ENCODE data around the gene FAM219B. TPM values are rescaled to one million over a fixed set of nuclear protein-coding genes. Genes with fewer than 3 reads are reported as not detected.

Gene FAM219B
- total and polyA plus RNA-seq, 2 of the 8 experiments (the other 6 are each of a cell fraction or from before 2014, with no cell fraction given) = 57.1 to 66.6 TPM

DNA sequence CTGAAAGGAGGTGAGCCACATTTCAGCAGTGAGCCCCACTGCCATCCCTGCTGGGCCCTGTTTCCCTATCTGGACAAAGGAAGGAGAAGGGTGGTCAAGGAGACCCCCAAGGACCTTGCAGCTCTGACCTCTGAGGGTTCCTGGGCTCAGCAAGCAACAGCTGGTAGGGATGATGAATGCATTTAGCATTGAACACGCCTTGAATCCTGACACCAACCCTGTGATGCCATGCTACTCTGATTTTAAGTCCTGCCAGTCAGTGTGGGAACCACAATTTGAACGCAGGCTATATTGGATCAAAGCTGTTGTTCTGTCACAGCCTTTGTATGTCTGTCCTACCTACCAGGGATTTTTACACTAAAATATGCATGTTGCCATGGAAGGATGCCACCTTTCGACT lies 10.3 kb downstream of the FAM219B start:
- H3K4me1 ChIP-seq (replicated peaks in 1 of 4; ENCODE audit: control insufficient read depth in 3 of 4, insufficient read depth in 4 of 4, low read length in 3 of 4) = no peaks in the 10 kb centered on the region
- no peaks in the 10 kb centered on the region for H3K79me2 ChIP-seq (ENCODE audit: control insufficient read depth in 1 of 2, insufficient read depth in 2 of 2, low read length in 2 of 2)
- no peak overlapping the region for H3K56ac ChIP-seq (replicated peaks; ENCODE audit: insufficient read length, low read depth, low read length)
- no peaks in the 10 kb centered on the region for H3K79me1 ChIP-seq (ENCODE audit: low read depth, low read length)
- H3K27ac ChIP-seq (ENCODE audit: low read depth, low read length) = no peak overlapping the region
- no peak overlapping the region for H2AFZ ChIP-seq (ENCODE audit: low read length)
- no peak overlapping the region for H3K4me2 ChIP-seq (ENCODE audit: insufficient read depth in 1 of 2, low read depth in 2 of 2, low read length in 2 of 2)
- no peak overlapping the region for H2BK15ac ChIP-seq (ENCODE audit: low read length)
- no peak overlapping the region for H2BK20ac ChIP-seq (ENCODE audit: low read length)
- POLR2A ChIA-PET (ENCODE audit: partially characterized antibody) = interaction anchor here (0.6 to 8.4 kb wide), 12 partner anchors 10 to 109 kb away, joined by 3 to 84 read pairs (median 4); partner anchors contain the start of genes COX5A, FAM219B and SCAMP2
- H3K14ac ChIP-seq (ENCODE audit: insufficient read length) = no peak overlapping the region
- no peak overlapping the region for H4K91ac ChIP-seq (replicated peaks; ENCODE audit: insufficient read length, low read length)
- no peak overlapping the region for H4K5ac ChIP-seq (ENCODE audit: insufficient read length, low read depth, low read length)
- H2AK5ac ChIP-seq (ENCODE audit: low read depth, low read length) = no peak overlapping the region
- no peak overlapping the region for H2BK5ac ChIP-seq (ENCODE audit: low read depth, low read length)
- no peaks in the 10 kb centered on the region for H3K23me2 ChIP-seq (ENCODE audit: low read depth, low read length)
- H3K9me3 ChIP-seq (ENCODE audit: insufficient read depth in 2 of 2, low read depth in 1 of 2, low read length in 1 of 2) = no peaks in the 10 kb centered on the region
- peaks cover 20 to 49% (median 37%) of the 10 kb centered on the region in 4 experiments for H3K36me3 ChIP-seq (ENCODE audit: control insufficient read depth in 2 of 4, insufficient read depth in 4 of 4, low read length in 3 of 4)
- no peak overlapping the region for H3K4me3 ChIP-seq (ENCODE audit: extremely low read depth in 1 of 4, insufficient read depth in 2 of 4, low read depth in 3 of 4, low read length in 4 of 4)
- H2BK120ac ChIP-seq (replicated peaks; ENCODE audit: low read depth, low read length) = no peak overlapping the region
- no peak overlapping the region for H3K9ac ChIP-seq (replicated peaks in 1 of 4; ENCODE audit: extremely low read depth in 1 of 4, low read depth in 3 of 4, low read length in 3 of 4)
- no peak overlapping the region for H3K23ac ChIP-seq (ENCODE audit: insufficient read length)
- H3K18ac ChIP-seq (ENCODE audit: extremely low read depth, low read length) = no peak overlapping the region
- no peak overlapping the region for H2BK12ac ChIP-seq (ENCODE audit: low read depth, low read length)
- no peak overlapping the region for H3K4ac ChIP-seq (replicated peaks; ENCODE audit: insufficient read length, low read depth, low read length)
- H3K27me3 ChIP-seq (replicated peaks in 1 of 4; ENCODE audit: control insufficient read depth in 3 of 4, extremely low read depth in 1 of 4, insufficient read depth in 3 of 4, low read length in 3 of 4) = no peaks in the 10 kb centered on the region
- no peak for FAIRE-seq
- no peak for DNase-seq (ENCODE audit: low read depth in 1 of 2, low spot score in 2 of 2)
- H4K8ac ChIP-seq (ENCODE audit: extremely low read depth, insufficient read depth, low read length) = no peak overlapping the region
- peaks cover 1 to 6% of the 10 kb centered on the region in 2 experiments for H4K20me1 ChIP-seq (replicated peaks in 1 of 2; ENCODE audit: control insufficient read depth in 1 of 2, insufficient read depth in 2 of 2, low read length in 2 of 2)
- 95% methylated on average over 3 of the region's 3 CpGs; no CpG with 5 or more reads in 1 of the 2 experiments for WGBS, 2 experiments (ENCODE audit: extremely low coverage in 1 of 2, insufficient coverage in 1 of 2, insufficient read length in 1 of 2, insufficient replicate concordance in 2 of 2, low coverage in 1 of 2, low lambda C conversion rate in 2 of 2, missing lambda C conversion rate in 1 of 2)
- CTCF ChIA-PET (ENCODE audit: partially characterized antibody) = interaction anchor here (1.3 to 2.5 kb wide), 4 partner anchors 8 to 54 kb away, joined by 3 to 10 read pairs (median 6); no protein-coding TSS in a partner anchor
- no peak for TF ChIP-seq SIX5 (IDR thresholded peaks at IDR 0.05; ENCODE audit: low read depth, low read length)
- no peak for TF ChIP-seq CEBPB (IDR thresholded peaks at IDR 0.05; ENCODE audit: low read depth, low read length)
- TF ChIP-seq JUN (IDR thresholded peaks at IDR 0.05; ENCODE audit: low read depth, low read length) = no peak
- no peak for TF ChIP-seq BACH1 (IDR thresholded peaks at IDR 0.05; ENCODE audit: low read length)
- TF ChIP-seq CHD1 (IDR thresholded peaks at IDR 0.05; ENCODE audit: low read depth, low read length) = no peak
- no peak for TF ChIP-seq RNF2 (IDR thresholded peaks at IDR 0.05; ENCODE audit: borderline replicate concordance, low read depth, low read length, missing control alignments, poor library complexity, severe bottlenecking)
- no peak for TF ChIP-seq NRF1 (IDR thresholded peaks at IDR 0.05; ENCODE audit: low read depth, low read length)
- TF ChIP-seq EZH2 (IDR thresholded peaks at IDR 0.05; ENCODE audit: low read depth, low read length, severe bottlenecking) = no peak
- no peak for TF ChIP-seq RXRA (IDR thresholded peaks at IDR 0.05; ENCODE audit: insufficient read depth, low read depth, low read length)
- no peak for TF ChIP-seq CHD2 (IDR thresholded peaks at IDR 0.05; ENCODE audit: low read length)
- TF ChIP-seq SP1 (IDR thresholded peaks at IDR 0.05; ENCODE audit: low read depth, low read length) = no peak
- TF ChIP-seq BCL11A (IDR thresholded peaks at IDR 0.05; ENCODE audit: low read depth in 2 of 2, low read length in 2 of 2) = no peak
- TF ChIP-seq SP2 (IDR thresholded peaks at IDR 0.05; ENCODE audit: low read length) = no peak
- TF ChIP-seq KDM4A (IDR thresholded peaks at IDR 0.05; ENCODE audit: low read depth, low read length, severe bottlenecking) = no peak
- no peak for TF ChIP-seq RFX5 (IDR thresholded peaks at IDR 0.05; ENCODE audit: borderline replicate concordance, low read depth, low read length)
- no peak for TF ChIP-seq TBP (IDR thresholded peaks at IDR 0.05; ENCODE audit: low read depth, low read length)

Data from H1 (cell line).